Thoracic aorta (tissue), 2 donors: ENCODE data around the gene DLGAP5. TPM values are rescaled to one million over a fixed set of nuclear protein-coding genes. Genes with fewer than 3 reads are reported as not detected.

ENCODE experiments used
- ATAC-seq: fragments of 150-250 bp; one replicate; pipeline ENCODE4 v1.8.0; 2017; ENCODE audit warnings: low read depth; ENCODE audit not compliant: insufficient number of reproducible peaks, low FRiP score
- DNase-seq: peaks from one replicate; pipeline ENCODE4 v3.0.0-alpha.2; 2020; ENCODE audit warnings: low spot score
- H3K27ac ChIP-seq, 2 donors: fragments of 200-600 bp; sonication (generic); 1 replicate in 1 of 2; 2 replicates in 1 of 2; pipeline ENCODE4 v1.5.1; 2016; ENCODE audit warnings: mild to moderate bottlenecking in 2 of 2, moderate library complexity in 2 of 2
- H3K27me3 ChIP-seq: fragments of 200-600 bp; sonication (generic); replicated peaks from 2 replicates; pipeline ENCODE4 v1.6.0; 2016; ENCODE audit warnings: mild to moderate bottlenecking; ENCODE audit not compliant: insufficient read depth
- H3K36me3 ChIP-seq: fragments of 200-600 bp; sonication (generic); one replicate; pipeline ENCODE4 v1.5.1; 2016
- H3K4me1 ChIP-seq, 2 donors: fragments of 200-600 bp; sonication (generic); 1 replicate in 1 of 2; 2 replicates in 1 of 2; pipeline versions ENCODE4 v1.5.1 to v1.6.0; 2016; ENCODE audit warnings: low read depth in 2 of 2, mild to moderate bottlenecking in 1 of 2; ENCODE audit not compliant: control insufficient read depth in 1 of 2
- H3K4me3 ChIP-seq: fragments of 200-600 bp; sonication (generic); 2 replicates; pipeline ENCODE4 v1.5.1; 2016; ENCODE audit warnings: mild to moderate bottlenecking
- H3K9me3 ChIP-seq: fragments of 200-600 bp; sonication (generic); 2 replicates; pipeline ENCODE4 v1.5.1; 2016
- total RNA-seq, 2 donors: library from RNA; depleted of rRNA; stranded (reverse); fragments of >200 nt; gene quantifications; one replicate each; pipeline versions ENCODE4 v1.1.0 to v1.2.3, GENCODE V29; 2016
- TF ChIP-seq, protein P1 (sequence below): fragments of 200-600 bp; sonication (generic); IDR thresholded peaks from one replicate; pipeline ENCODE4 v1.5.1; 2019; ENCODE audit warnings: antibody characterized with exemption

DLGAP5 gene
- total RNA-seq, 2 donors from 2014 or later: 0.14 TPM; not detected in 1

DNA sequence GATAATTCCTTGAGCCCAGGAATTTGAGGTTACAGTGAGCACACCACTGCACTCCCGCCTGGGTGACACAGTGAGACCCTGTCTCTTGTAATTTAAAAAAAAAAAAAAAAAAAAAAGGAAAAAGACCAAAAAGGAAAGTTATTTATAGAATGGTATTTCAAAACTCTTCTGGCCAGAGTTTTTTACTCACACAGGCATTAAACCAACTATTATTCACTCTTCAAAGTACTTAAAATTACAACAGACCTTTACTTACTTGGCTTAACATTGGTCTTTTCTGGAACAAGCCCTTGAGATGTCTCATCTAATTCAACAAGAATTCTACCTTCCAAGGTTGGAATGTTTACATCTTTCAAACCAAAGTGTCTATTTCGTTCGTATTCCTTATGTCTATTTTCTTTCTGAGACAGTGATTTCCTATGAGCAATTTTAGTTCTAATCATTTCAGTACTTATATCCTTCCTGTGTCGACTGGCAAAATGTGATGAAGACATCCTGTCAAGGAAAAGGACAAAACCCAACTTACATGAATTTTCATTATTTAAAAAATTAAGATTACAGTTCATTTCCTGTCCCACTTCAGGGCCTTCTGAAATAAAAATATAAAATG lies 2.6 kb downstream of the DLGAP5 start:
- H3K9me3 ChIP-seq: no peaks in the 10 kb centered on the region
- H3K27me3 ChIP-seq: no peaks in the 10 kb centered on the region
- peaks cover 3 to 8% of the 10 kb centered on the region in 2 donors for H3K4me1 ChIP-seq
- DNase-seq (no peak), ATAC-seq (no peak)
- H3K36me3 ChIP-seq: no peaks in the 10 kb centered on the region
- no peak overlapping the region for H3K27ac ChIP-seq
- TF ChIP-seq, protein P1, sequence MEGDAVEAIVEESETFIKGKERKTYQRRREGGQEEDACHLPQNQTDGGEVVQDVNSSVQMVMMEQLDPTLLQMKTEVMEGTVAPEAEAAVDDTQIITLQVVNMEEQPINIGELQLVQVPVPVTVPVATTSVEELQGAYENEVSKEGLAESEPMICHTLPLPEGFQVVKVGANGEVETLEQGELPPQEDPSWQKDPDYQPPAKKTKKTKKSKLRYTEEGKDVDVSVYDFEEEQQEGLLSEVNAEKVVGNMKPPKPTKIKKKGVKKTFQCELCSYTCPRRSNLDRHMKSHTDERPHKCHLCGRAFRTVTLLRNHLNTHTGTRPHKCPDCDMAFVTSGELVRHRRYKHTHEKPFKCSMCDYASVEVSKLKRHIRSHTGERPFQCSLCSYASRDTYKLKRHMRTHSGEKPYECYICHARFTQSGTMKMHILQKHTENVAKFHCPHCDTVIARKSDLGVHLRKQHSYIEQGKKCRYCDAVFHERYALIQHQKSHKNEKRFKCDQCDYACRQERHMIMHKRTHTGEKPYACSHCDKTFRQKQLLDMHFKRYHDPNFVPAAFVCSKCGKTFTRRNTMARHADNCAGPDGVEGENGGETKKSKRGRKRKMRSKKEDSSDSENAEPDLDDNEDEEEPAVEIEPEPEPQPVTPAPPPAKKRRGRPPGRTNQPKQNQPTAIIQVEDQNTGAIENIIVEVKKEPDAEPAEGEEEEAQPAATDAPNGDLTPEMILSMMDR: no peak
- H3K4me3 ChIP-seq: no peak overlapping the region

DNA sequence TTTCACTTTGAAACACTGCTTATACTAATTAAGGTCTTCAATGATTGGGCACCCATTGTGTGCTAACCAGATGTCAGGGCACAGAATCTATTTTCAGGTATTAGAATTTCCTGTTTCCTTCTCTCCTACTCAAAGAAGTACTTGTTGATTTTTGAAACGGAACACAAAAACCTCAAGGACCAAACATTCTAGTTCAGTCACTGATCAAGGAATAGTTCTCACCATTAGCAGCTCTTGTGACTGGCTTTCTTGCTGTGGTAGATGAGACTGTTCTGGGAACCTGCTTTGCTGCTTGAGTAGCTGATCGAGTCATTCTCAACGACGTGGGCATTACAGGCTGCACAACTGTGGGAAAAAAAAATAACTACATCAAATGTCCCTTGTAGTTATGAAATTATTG lies 11.0 kb downstream of the DLGAP5 start:
- DNase-seq: no peak
- TF ChIP-seq, protein P1: no peak
- Histone ChIP-seq H3K4me1 (peaks cover 9 to 13% of the 10 kb centered on the region in 2 donors), H3K4me3 (no peak overlapping the region), H3K27me3 (no peaks in the 10 kb centered on the region), H3K27ac (no peak overlapping the region), H3K9me3 (no peaks in the 10 kb centered on the region), H3K36me3 (no peaks in the 10 kb centered on the region)
- no peak for ATAC-seq

DNA sequence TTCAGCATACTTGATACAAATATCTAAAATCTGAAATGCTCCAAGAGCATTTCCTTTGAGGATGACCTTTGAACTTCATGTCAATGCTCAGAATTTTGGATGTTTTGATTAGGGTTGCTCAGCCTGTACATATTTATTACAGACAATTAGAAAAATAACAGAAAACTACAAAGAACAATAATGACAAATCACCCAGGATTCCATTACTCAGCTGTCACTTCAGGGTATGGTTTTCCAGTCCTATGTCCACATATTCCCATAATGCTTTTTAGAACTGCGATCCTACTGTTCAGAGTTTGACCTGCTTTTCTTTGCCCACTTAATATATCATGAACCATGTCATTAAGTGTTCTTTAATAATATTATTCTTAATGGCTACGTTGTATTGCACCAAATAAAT lies 11.4 kb downstream of the DLGAP5 start:
- ATAC-seq: no peak
- no peak for DNase-seq
- H3K27me3 ChIP-seq: no peaks in the 10 kb centered on the region
- H3K4me1 ChIP-seq: peaks cover 9 to 13% of the 10 kb centered on the region in 2 donors
- no peaks in the 10 kb centered on the region for H3K36me3 ChIP-seq
- no peaks in the 10 kb centered on the region for H3K9me3 ChIP-seq
- no peak overlapping the region for H3K4me3 ChIP-seq
- H3K27ac ChIP-seq: no peak overlapping the region
- TF ChIP-seq, protein P1: no peak

DNA sequence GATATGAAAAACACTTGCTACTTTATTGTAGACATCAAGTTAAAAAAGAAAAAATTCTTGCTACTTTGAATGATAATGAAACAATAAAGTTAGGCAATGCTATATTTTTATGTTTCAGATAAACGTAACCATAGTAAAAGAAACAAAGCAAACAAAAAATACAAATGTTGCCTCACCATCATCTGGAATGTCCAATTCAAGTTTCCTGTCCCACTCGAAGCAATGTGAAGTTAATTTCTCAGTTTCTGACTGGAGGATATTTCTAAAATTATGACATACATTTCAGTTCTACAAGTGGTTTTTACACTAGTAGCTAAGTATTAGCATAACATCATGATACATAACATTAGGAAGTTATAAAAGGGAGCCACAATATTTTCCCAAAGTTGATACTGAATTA lies 20.9 kb downstream of the DLGAP5 start:
- TF ChIP-seq, protein P1: no peak
- no peak for ATAC-seq
- no peaks in the 10 kb centered on the region for H3K9me3 ChIP-seq
- no peaks in the 10 kb centered on the region for H3K4me1 ChIP-seq
- no peak overlapping the region for H3K4me3 ChIP-seq
- H3K27me3 ChIP-seq: no peaks in the 10 kb centered on the region
- no peaks in the 10 kb centered on the region for H3K36me3 ChIP-seq
- H3K27ac ChIP-seq: no peak overlapping the region
- DNase-seq: no peak

DNA sequence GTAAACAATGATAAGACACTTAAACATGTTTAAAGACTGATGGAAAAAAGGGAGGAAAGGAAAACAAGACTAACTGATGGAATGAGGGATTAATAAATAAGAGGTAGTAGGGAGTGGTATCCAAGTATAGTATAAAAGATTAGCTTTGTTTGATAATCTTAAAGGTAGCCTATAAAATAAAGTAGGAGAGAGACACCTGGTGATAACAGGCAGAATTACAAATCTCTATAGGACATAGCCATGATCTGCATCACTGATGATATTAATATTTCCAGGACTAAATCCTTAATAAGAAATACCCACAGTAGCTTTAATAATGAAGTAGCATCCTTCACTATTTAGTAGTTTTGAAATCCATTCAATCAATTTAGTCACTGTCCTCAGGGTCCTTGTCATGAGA lies 30.4 kb downstream of the DLGAP5 start:
- Histone ChIP-seq H3K27ac (no peak overlapping the region), H3K9me3 (no peaks in the 10 kb centered on the region), H3K4me1 (no peaks in the 10 kb centered on the region), H3K27me3 (no peaks in the 10 kb centered on the region), H3K4me3 (no peak overlapping the region), H3K36me3 (no peaks in the 10 kb centered on the region)
- ATAC-seq (no peak), DNase-seq (no peak)
- TF ChIP-seq, protein P1: peak; percentile 59
